K562 (cell line): Measurements from ENCODE around the gene ADARB2. TPM values are rescaled to one million over a fixed set of nuclear protein-coding genes. Genes with fewer than 3 reads are reported as not detected.

Source experiments
- ATAC-seq: fragments of 200-7000 bp; cut with Tn5 transposase; 3 replicates; pipeline ENCODE4 v1.9.1; 2020; ENCODE audit warnings: moderate library complexity
- BruUV-seq: library from RNA; stranded (reverse); fragments of 400-500 nt; replicated peaks from 2 replicates; lab custom pipeline; 2021; lab: Mats Ljungman, UMichigan
- CTCF ChIA-PET: fragments of 300-600 bp; formaldehyde crosslinking; extraction: SDS; loops from one replicate; lab custom pipeline; 2021; ENCODE audit warnings: low intra/inter-chr PET ratio; lab: Yijun Ruan, JAX
- POLR2A ChIA-PET: fragments of 300-600, 350-650 bp; sonication (Branson Sonifier 250); formaldehyde crosslinking; extraction: SDS; loops from one replicate; lab custom pipeline; 2021; ENCODE audit warnings: antibody characterized with exemption, inconsistent platforms; lab: Yijun Ruan, JAX
- DNase-seq, 4 experiments: peaks; one replicate each; pipeline versions ENCODE4 v3.0.0 to v3.0.0-alpha.2; 2011 to 2018; ENCODE audit warnings: low spot score in 3 of 4, mixed read lengths in 3 of 4; ENCODE audit errors: extremely low read depth in 1 of 4
- FAIRE-seq: peaks from 2 replicates; lab custom pipeline; 2011; peaks lifted over from hg19 to GRCh38; lab: Jason Lieb, UNC
- H2AFZ ChIP-seq: 2 replicates; pipeline ENCODE4 v1.6.0; 2011; ENCODE audit warnings: low read depth, low read length, control low read depth, inconsistent platforms
- H3K27ac ChIP-seq: fragments of 200-600 bp; 3 replicates; pipeline ENCODE4 v1.8.0; 2011; ENCODE audit warnings: low read depth, mild to moderate bottlenecking, control low read depth, inconsistent platforms, low read length, moderate library complexity, mixed read lengths; ENCODE audit errors: extremely low read depth
- H3K27me3 ChIP-seq, 2 experiments: fragments of 300-600 bp in 1 of 2; 2 replicates in 1 of 2; 3 replicates in 1 of 2; pipeline versions ENCODE4 v1.6.0 to v1.8.0; 2011; ENCODE audit warnings: inconsistent platforms in 2 of 2, low read length in 2 of 2, mild to moderate bottlenecking in 1 of 2, mixed read lengths in 1 of 2, moderate library complexity in 1 of 2; ENCODE audit not compliant: control insufficient read depth in 2 of 2, insufficient read depth in 2 of 2
- H3K36me3 ChIP-seq: fragments of 300-600 bp; 3 replicates; pipeline ENCODE4 v1.8.0; 2011; ENCODE audit warnings: mild to moderate bottlenecking, low read length, inconsistent platforms; ENCODE audit not compliant: control insufficient read depth, insufficient read depth
- H3K4me1 ChIP-seq, 2 experiments: fragments of 200-600 bp in 1 of 2; replicated peaks in 1 of 2; 2 replicates in 1 of 2; 3 replicates in 1 of 2; pipeline versions ENCODE4 v1.5.1 to v1.8.0; 2011; ENCODE audit warnings: inconsistent platforms in 2 of 2, low read length in 2 of 2, mild to moderate bottlenecking in 1 of 2, mixed read lengths in 1 of 2, moderate library complexity in 1 of 2; ENCODE audit not compliant: control insufficient read depth in 2 of 2, insufficient read depth in 2 of 2
- H3K4me2 ChIP-seq: 2 replicates; pipeline ENCODE4 v1.6.1; 2011; ENCODE audit warnings: low read length, control low read depth, inconsistent platforms, mixed read lengths; ENCODE audit not compliant: insufficient read depth
- H3K4me3 ChIP-seq: fragments of 200-600 bp; sonication (generic), shearing (Covaris generic); 2 replicates; pipeline ENCODE4 v1.5.1; 2016; ENCODE audit warnings: control low read depth, inconsistent platforms
- H3K79me2 ChIP-seq: fragments of 200-600 bp; 3 replicates; pipeline ENCODE4 v1.8.0; 2011; ENCODE audit warnings: low read length, inconsistent platforms; ENCODE audit not compliant: control insufficient read depth, insufficient read depth
- H3K9ac ChIP-seq, 2 experiments: 2 replicates each; pipeline versions ENCODE4 v1.6.0 to v1.6.1; 2011; ENCODE audit warnings: low read depth in 2 of 2, low read length in 2 of 2, control low read depth in 1 of 2, inconsistent platforms in 1 of 2, mild to moderate bottlenecking in 1 of 2, mixed read lengths in 1 of 2; ENCODE audit not compliant: insufficient read depth in 1 of 2
- H3K9me1 ChIP-seq: one replicate; pipeline ENCODE4 v1.6.0; 2011; ENCODE audit warnings: inconsistent platforms, mild to moderate bottlenecking, low read length, moderate library complexity; ENCODE audit not compliant: control insufficient read depth, insufficient read depth
- H3K9me3 ChIP-seq: replicated peaks from 2 replicates; pipeline ENCODE4 v1.5.1; 2011; ENCODE audit warnings: low read depth, low read length, inconsistent platforms; ENCODE audit not compliant: control insufficient read depth, insufficient read depth
- H4K20me1 ChIP-seq: replicated peaks from 2 replicates; pipeline ENCODE4 v1.6.1; 2011; ENCODE audit warnings: low read length, inconsistent platforms, mixed read lengths; ENCODE audit not compliant: control insufficient read depth, insufficient read depth
- ADNP ChIP-seq: fragments of 200-800 bp; sonication (Bioruptor generic); IDR thresholded peaks from 2 replicates; pipeline ENCODE4 v1.6.1; 2016; ENCODE audit warnings: missing genetic modification characterization, missing compliant biosample characterization
- ARHGAP35 ChIP-seq: fragments of 450-650 bp; IDR thresholded peaks from 2 replicates; pipeline ENCODE4 v1.6.1; 2018; ENCODE audit not compliant: partially characterized antibody
- CBFA2T3 ChIP-seq: fragments of 450-650 bp; IDR thresholded peaks from 2 replicates; pipeline ENCODE4 v1.6.1; 2017
- CREBBP ChIP-seq: IDR thresholded peaks from one replicate; pipeline ENCODE4 v1.6.1; 2012; ENCODE audit warnings: low read depth, mild to moderate bottlenecking, control low read depth, inconsistent platforms, low read length
- JUND ChIP-seq, 2 experiments: IDR thresholded peaks; 2 replicates in 1 of 2; 3 replicates in 1 of 2; pipeline ENCODE4 v1.6.1; 2011; ENCODE audit warnings: borderline replicate concordance in 2 of 2, low read depth in 2 of 2, low read length in 2 of 2, improper control_type of control experiment in 1 of 2, missing biosample characterization in 1 of 2, missing genetic modification characterization in 1 of 2, missing genetic modification reagents in 1 of 2
- KAT2B ChIP-seq: IDR thresholded peaks from one replicate; pipeline ENCODE4 v1.6.1; 2012; ENCODE audit warnings: low read depth, mild to moderate bottlenecking, control low read depth, inconsistent platforms, low read length, moderate library complexity
- NBN ChIP-seq: fragments of 450-650 bp; IDR thresholded peaks from 2 replicates; pipeline ENCODE4 v1.6.1; 2016; ENCODE audit warnings: low read depth, mild to moderate bottlenecking
- SRSF7 ChIP-seq: fragments of 200-400 bp; formaldehyde crosslinking; optimal IDR thresholded peaks from 2 replicates; pipeline ENCODE3; 2017; ENCODE audit warnings: mild to moderate bottlenecking, low read depth, low read length
- U2AF1 ChIP-seq: fragments of 200-400 bp; formaldehyde crosslinking; optimal IDR thresholded peaks from 2 replicates; pipeline ENCODE3; 2017; ENCODE audit warnings: mild to moderate bottlenecking, low read depth, low read length, moderate library complexity
- ZNF282 ChIP-seq: sonication (generic); formaldehyde crosslinking; IDR thresholded peaks from 2 replicates; pipeline ENCODE4 v1.8.1; 2023; ENCODE audit warnings: missing genetic modification reagents
- ZNF699 ChIP-seq: fragments of 250-450 bp; sonication (Bioruptor Pico); IDR thresholded peaks from 2 replicates; pipeline ENCODE4 v1.8.0; 2021; ENCODE audit warnings: mild to moderate bottlenecking, moderate library complexity; ENCODE audit not compliant: insufficient replicate concordance
- WGBS: fragments of 100-300 bp; shearing (Covaris generic); methylation state at CpG from one replicate; pipeline ENCODE4 v1.1.6; 2016; ENCODE audit warnings: low coverage, mixed read lengths; ENCODE audit not compliant: insufficient coverage; ENCODE audit errors: missing lambda C conversion rate; 5-methylcytosine and 5-hydroxymethylcytosine counted together
- in situ Hi-C: fragments of 300-500 bp; cut with MboI; formaldehyde crosslinking; loops from 4 replicates; pipeline ENCODE4 v1.15.0; 2018; ENCODE audit warnings: inconsistent platforms, mixed read lengths
- intact Hi-C: fragments of 100-400 bp; cut with micrococcal nuclease; formaldehyde crosslinking; loops from 2 replicates; pipeline ENCODE4 v1.14.2; 2022
- polyA plus RNA-seq, 8 experiments: library from polyadenylated mRNA; depleted of rRNA in 4 of 8; stranded (reverse) in 5 of 8; unstranded in 3 of 8; fragments of >200 nt; fragmentation: Nextera tagmentation in 2 of 8; fragmentation: Illumina TruSeq in 1 of 8; extraction: Ambion mirVana in 2 of 8; extraction: Trizol in 1 of 8; gene quantifications; 2 replicates each; pipeline versions ENCODE4 v1.2.1 to v1.2.3, GENCODE V29; 2011 to 2014; ENCODE audit warnings: inconsistent platforms in 1 of 8, missing spikeins in 1 of 8
- total RNA-seq, 7 experiments: library from RNA; depleted of rRNA in 6 of 7; stranded (reverse); fragments of >200 nt in 6 of 7; fragmentation: Illumina TruSeq in 2 of 7; extraction: Trizol in 2 of 7; gene quantifications; 2 replicates each; pipeline versions ENCODE4 v1.2.1 to v1.2.3, GENCODE V29; 2011 to 2021; ENCODE audit warnings: low replicate concordance in 1 of 7
- TF ChIP-seq, protein P1 (sequence below): IDR thresholded peaks from 2 replicates; pipeline ENCODE4 v1.6.1; 2011; ENCODE audit not compliant: insufficient read length; ENCODE audit errors: extremely low read depth
- TF ChIP-seq, protein P2 (sequence below): IDR thresholded peaks from 3 replicates; pipeline ENCODE4 v1.6.1; 2011; ENCODE audit warnings: borderline replicate concordance, mild to moderate bottlenecking, moderate library complexity; ENCODE audit not compliant: insufficient read length; ENCODE audit errors: extremely low read depth

ADARB2 gene
- total and polyA plus RNA-seq, 9 of the 15 experiments (the other 6 are each of a cell fraction or from before 2014, with no cell fraction given) = not detected

DNA sequence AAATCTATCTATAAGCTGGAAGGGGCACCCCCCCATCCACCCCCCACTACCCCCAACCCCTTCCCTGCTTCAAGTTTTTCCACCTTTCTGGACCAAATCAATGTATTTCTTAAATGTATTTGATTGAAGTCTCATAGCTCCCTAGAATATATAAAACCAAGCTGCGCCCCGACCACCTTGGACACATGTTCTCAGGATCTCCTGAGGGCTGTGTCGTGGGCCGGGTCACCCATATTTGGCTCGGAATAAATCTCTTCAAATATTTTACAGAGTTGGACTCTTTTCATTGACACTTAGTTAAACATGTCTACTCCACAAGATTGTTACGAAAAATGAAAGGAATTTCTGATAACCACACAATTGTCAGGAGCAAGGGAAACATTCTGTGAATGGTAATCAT is 215.6 kb downstream of the ADARB2 start:
- no peak for FAIRE-seq
- Histone ChIP-seq H3K36me3 (no peaks in the 10 kb centered on the region), H4K20me1 (no peaks in the 10 kb centered on the region), H3K79me2 (no peaks in the 10 kb centered on the region), H3K4me1 (peaks cover 0 to 4% of the 10 kb centered on the region in 2 experiments; a peak in 2 of 5 replicates), H3K9me1 (no peaks in the 10 kb centered on the region), H3K27me3 (peaks cover 0 to 31% of the 10 kb centered on the region in 2 experiments; a peak in 4 of 5 replicates), H3K4me3 (no peak overlapping the region), H3K27ac (no peak overlapping the region), H2AFZ (no peak overlapping the region), H3K9me3 (no peaks in the 10 kb centered on the region), H3K4me2 (no peak overlapping the region), H3K9ac (no peak overlapping the region)
- ChIA-PET CTCF (no interaction called here), POLR2A (no interaction called here)
- DNase-seq = no peak
- no peak for TF ChIP-seq ARHGAP35
- TF ChIP-seq NBN = no peak
- no peak for TF ChIP-seq ADNP (tag)
- no peak for TF ChIP-seq JUND (IDR thresholded peaks at IDR 0.05; ENCODE audit: borderline replicate concordance, low read depth, low read length)
- no peak for TF ChIP-seq JUND (tag; IDR thresholded peaks at IDR 0.05; ENCODE audit: borderline replicate concordance, low read depth, low read length)
- TF ChIP-seq CBFA2T3 = no peak
- TF ChIP-seq, protein P1, sequence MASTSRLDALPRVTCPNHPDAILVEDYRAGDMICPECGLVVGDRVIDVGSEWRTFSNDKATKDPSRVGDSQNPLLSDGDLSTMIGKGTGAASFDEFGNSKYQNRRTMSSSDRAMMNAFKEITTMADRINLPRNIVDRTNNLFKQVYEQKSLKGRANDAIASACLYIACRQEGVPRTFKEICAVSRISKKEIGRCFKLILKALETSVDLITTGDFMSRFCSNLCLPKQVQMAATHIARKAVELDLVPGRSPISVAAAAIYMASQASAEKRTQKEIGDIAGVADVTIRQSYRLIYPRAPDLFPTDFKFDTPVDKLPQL = no peak
- TF ChIP-seq U2AF1 = no peak
- TF ChIP-seq KAT2B = no peak
- TF ChIP-seq CREBBP = no peak
- TF ChIP-seq, protein P2, sequence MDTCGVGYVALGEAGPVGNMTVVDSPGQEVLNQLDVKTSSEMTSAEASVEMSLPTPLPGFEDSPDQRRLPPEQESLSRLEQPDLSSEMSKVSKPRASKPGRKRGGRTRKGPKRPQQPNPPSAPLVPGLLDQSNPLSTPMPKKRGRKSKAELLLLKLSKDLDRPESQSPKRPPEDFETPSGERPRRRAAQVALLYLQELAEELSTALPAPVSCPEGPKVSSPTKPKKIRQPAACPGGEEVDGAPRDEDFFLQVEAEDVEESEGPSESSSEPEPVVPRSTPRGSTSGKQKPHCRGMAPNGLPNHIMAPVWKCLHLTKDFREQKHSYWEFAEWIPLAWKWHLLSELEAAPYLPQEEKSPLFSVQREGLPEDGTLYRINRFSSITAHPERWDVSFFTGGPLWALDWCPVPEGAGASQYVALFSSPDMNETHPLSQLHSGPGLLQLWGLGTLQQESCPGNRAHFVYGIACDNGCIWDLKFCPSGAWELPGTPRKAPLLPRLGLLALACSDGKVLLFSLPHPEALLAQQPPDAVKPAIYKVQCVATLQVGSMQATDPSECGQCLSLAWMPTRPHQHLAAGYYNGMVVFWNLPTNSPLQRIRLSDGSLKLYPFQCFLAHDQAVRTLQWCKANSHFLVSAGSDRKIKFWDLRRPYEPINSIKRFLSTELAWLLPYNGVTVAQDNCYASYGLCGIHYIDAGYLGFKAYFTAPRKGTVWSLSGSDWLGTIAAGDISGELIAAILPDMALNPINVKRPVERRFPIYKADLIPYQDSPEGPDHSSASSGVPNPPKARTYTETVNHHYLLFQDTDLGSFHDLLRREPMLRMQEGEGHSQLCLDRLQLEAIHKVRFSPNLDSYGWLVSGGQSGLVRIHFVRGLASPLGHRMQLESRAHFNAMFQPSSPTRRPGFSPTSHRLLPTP = no peak
- TF ChIP-seq ZNF699 (CRISPR knock-in tag) = no peak
- no peak for TF ChIP-seq SRSF7
- no peak for TF ChIP-seq ZNF282 (CRISPR knock-in tag)
- no peak for ATAC-seq
- intact Hi-C loops (no loop called here), in situ Hi-C loops (no loop called here)
- BruUV-seq = no TSS peak
- 1% methylated on average over 6 of the region's 6 CpGs for WGBS
